Neural crest cell (in vitro differentiated cells): ENCODE measurements around the gene KLHL2. TPM values are rescaled to one million over a fixed set of nuclear protein-coding genes. Genes with fewer than 3 reads are reported as not detected.

ENCODE experiments used
- DNase-seq: peaks from one replicate; pipeline ENCODE4 v3.0.0; 2021; ENCODE audit warnings: low read depth, mixed read lengths, low spot score
- H3K27ac Mint-ChIP-seq: one replicate; pipeline ENCODE4 v1.8.0; 2021; ENCODE audit warnings: mild to moderate bottlenecking, mixed read lengths; ENCODE audit not compliant: unreplicated experiment
- H3K27me3 Mint-ChIP-seq: 2 replicates; pipeline ENCODE4 v1.8.0; 2021; ENCODE audit warnings: low read depth, mild to moderate bottlenecking, mixed read lengths
- H3K36me3 Mint-ChIP-seq: 2 replicates; pipeline ENCODE4 v1.8.0; 2021; ENCODE audit warnings: low read depth, mild to moderate bottlenecking, mixed read lengths
- H3K4me1 Mint-ChIP-seq: 2 replicates; pipeline ENCODE4 v1.8.0; 2021; ENCODE audit warnings: mixed read lengths
- H3K4me3 Mint-ChIP-seq: one replicate; pipeline ENCODE4 v1.8.0; 2021; ENCODE audit warnings: mild to moderate bottlenecking, mixed read lengths
- H3K9me3 Mint-ChIP-seq: 2 replicates; pipeline ENCODE4 v1.8.0; 2021; ENCODE audit warnings: mixed read lengths
- CTCF ChIP-seq: fragments of 200-600 bp; sonication (generic); conservative IDR thresholded peaks from 2 replicates; pipeline ENCODE4 v1.5.0; 2021; ENCODE audit warnings: antibody characterized with exemption, mild to moderate bottlenecking
- total RNA-seq: library from RNA; stranded (reverse); gene quantifications from 2 replicates; pipeline ENCODE4 v1.2.1, GENCODE V29; 2021

Gene KLHL2
- total RNA-seq, 1 donor from 2014 or later, result 17.4 TPM

GRCh38 chr4:165364452-165365080 is 157.2 kb downstream of the KLHL2 start:
- Mint-ChIP-seq H3K9me3 (no peaks in the 10 kb centered on the region), H3K27ac (no peak overlapping the region), H3K27me3 (no peaks in the 10 kb centered on the region)

GRCh38 chr4:165367040-165367439 is 159.7 kb downstream of the KLHL2 start:
- TF ChIP-seq CTCF, result no peak

More at GRCh38 chr4:165364452-165365080, 157.2 kb downstream of the KLHL2 start:
- TF ChIP-seq CTCF, result no peak
- no peak for DNase-seq
- Mint-ChIP-seq H3K4me3 (no peak overlapping the region), H3K36me3 (no peaks in the 10 kb centered on the region), H3K4me1 (no peaks in the 10 kb centered on the region)

GRCh38 chr4:165368114-165368513 is 160.8 kb downstream of the KLHL2 start:
- Mint-ChIP-seq H3K4me1 (no peaks in the 10 kb centered on the region), H3K4me3 (no peak overlapping the region), H3K27me3 (no peaks in the 10 kb centered on the region), H3K9me3 (no peaks in the 10 kb centered on the region), H3K36me3 (no peaks in the 10 kb centered on the region), H3K27ac (no peak overlapping the region)
- DNase-seq, result no peak
- TF ChIP-seq CTCF, result no peak

More at GRCh38 chr4:165367040-165367439, 159.7 kb downstream of the KLHL2 start:
- Mint-ChIP-seq H3K9me3 (no peaks in the 10 kb centered on the region), H3K36me3 (no peaks in the 10 kb centered on the region), H3K27ac (no peak overlapping the region), H3K4me3 (no peak overlapping the region), H3K27me3 (no peaks in the 10 kb centered on the region), H3K4me1 (no peaks in the 10 kb centered on the region)
- no peak for DNase-seq

GRCh38 chr4:165368567-165368966 is 161.2 kb downstream of the KLHL2 start:
- TF ChIP-seq CTCF, result no peak
- Mint-ChIP-seq H3K4me1 (no peaks in the 10 kb centered on the region), H3K9me3 (no peaks in the 10 kb centered on the region), H3K4me3 (no peak overlapping the region), H3K27me3 (no peaks in the 10 kb centered on the region), H3K27ac (no peak overlapping the region), H3K36me3 (no peaks in the 10 kb centered on the region)
- DNase-seq, result no peak

- no peak for TF ChIP-seq CTCF
- Mint-ChIP-seq H3K27me3 (no peaks in the 10 kb centered on the region), H3K4me1 (no peaks in the 10 kb centered on the region), H3K36me3 (no peaks in the 10 kb centered on the region), H3K27ac (no peak overlapping the region), H3K9me3 (peaks cover 1% of the 10 kb centered on the region), H3K4me3 (no peak overlapping the region)
- DNase-seq, result no peak
Measured at GRCh38 chr4:165369522-165369921, 162.2 kb downstream of the KLHL2 start.
